ENCODE measurements around the gene PCBP3.

PCBP3 gene

GRCh38 chr21:45910155-45910547 is 266.6 kb downstream of the PCBP3 start:
- Histone ChIP-seq H3K4me2 (no peak overlapping the region), H2AFZ (ENCODE audit: low read depth) (no peak overlapping the region), H3K36me3 (ENCODE audit: insufficient read depth) (no peaks in the 10 kb centered on the region), H3K27me3 (ENCODE audit: insufficient read depth, low read depth) (peaks cover 73% of the 10 kb centered on the region), H3K27ac (no peak overlapping the region), H3K79me2 (ENCODE audit: insufficient read depth, low read depth) (no peaks in the 10 kb centered on the region), H4K20me1 (ENCODE audit: insufficient read depth) (no peaks in the 10 kb centered on the region), H3K4me3 (IDR thresholded peaks at IDR 0.05; ENCODE audit: insufficient read depth, low read depth, low read length) (no peak overlapping the region), H3K4me1 (ENCODE audit: low read depth, poor library complexity, severe bottlenecking) (no peaks in the 10 kb centered on the region), H3K9ac (no peak overlapping the region)
- no peak for TF ChIP-seq CTCF (conservative IDR thresholded peaks at IDR 0.05; ENCODE audit: low read depth, low read length)

GRCh38 chr21:45910548-45911221 is 267.2 kb downstream of the PCBP3 start:
- H2AFZ ChIP-seq (ENCODE audit: low read depth) = no peak overlapping the region
- H3K9ac ChIP-seq = no peak overlapping the region
- no peak overlapping the region for H3K4me2 ChIP-seq
- no peaks in the 10 kb centered on the region for H4K20me1 ChIP-seq (ENCODE audit: insufficient read depth)
- no peaks in the 10 kb centered on the region for H3K79me2 ChIP-seq (ENCODE audit: insufficient read depth, low read depth)
- peaks cover 73% of the 10 kb centered on the region for H3K27me3 ChIP-seq (ENCODE audit: insufficient read depth, low read depth)
- H3K4me1 ChIP-seq (ENCODE audit: low read depth, poor library complexity, severe bottlenecking) = no peaks in the 10 kb centered on the region
- no peaks in the 10 kb centered on the region for H3K36me3 ChIP-seq (ENCODE audit: insufficient read depth)
- TF ChIP-seq CTCF (conservative IDR thresholded peaks at IDR 0.05; ENCODE audit: low read depth, low read length) = no peak
- H3K4me3 ChIP-seq (IDR thresholded peaks at IDR 0.05; ENCODE audit: insufficient read depth, low read depth, low read length) = no peak overlapping the region
- H3K27ac ChIP-seq = no peak overlapping the region

- Histone ChIP-seq H3K27ac (no peak overlapping the region), H2AFZ (ENCODE audit: low read depth) (no peak overlapping the region), H3K4me2 (no peak overlapping the region), H3K4me1 (ENCODE audit: low read depth, poor library complexity, severe bottlenecking) (no peaks in the 10 kb centered on the region), H3K9ac (no peak overlapping the region), H3K79me2 (ENCODE audit: insufficient read depth, low read depth) (no peaks in the 10 kb centered on the region), H3K4me3 (IDR thresholded peaks at IDR 0.05; ENCODE audit: insufficient read depth, low read depth, low read length) (no peak overlapping the region), H3K27me3 (ENCODE audit: insufficient read depth, low read depth) (peaks cover 73% of the 10 kb centered on the region), H4K20me1 (ENCODE audit: insufficient read depth) (no peaks in the 10 kb centered on the region), H3K36me3 (ENCODE audit: insufficient read depth) (no peaks in the 10 kb centered on the region)
- no peak for TF ChIP-seq CTCF (conservative IDR thresholded peaks at IDR 0.05; ENCODE audit: low read depth, low read length)
These were observed 268.3 kb downstream of the PCBP3 start for GRCh38 chr21:45911806-45912325.

- no peak overlapping the region for H3K4me3 ChIP-seq (IDR thresholded peaks at IDR 0.05; ENCODE audit: insufficient read depth, low read depth, low read length)
- no peak overlapping the region for H2AFZ ChIP-seq (ENCODE audit: low read depth)
- no peak overlapping the region for H3K9ac ChIP-seq
- H3K4me2 ChIP-seq = no peak overlapping the region
- no peaks in the 10 kb centered on the region for H3K79me2 ChIP-seq (ENCODE audit: insufficient read depth, low read depth)
- TF ChIP-seq CTCF (conservative IDR thresholded peaks at IDR 0.05; ENCODE audit: low read depth, low read length) = no peak
- peaks cover 74% of the 10 kb centered on the region for H3K27me3 ChIP-seq (ENCODE audit: insufficient read depth, low read depth)
- no peaks in the 10 kb centered on the region for H4K20me1 ChIP-seq (ENCODE audit: insufficient read depth)
- no peaks in the 10 kb centered on the region for H3K4me1 ChIP-seq (ENCODE audit: low read depth, poor library complexity, severe bottlenecking)
- H3K27ac ChIP-seq = no peak overlapping the region
- no peaks in the 10 kb centered on the region for H3K36me3 ChIP-seq (ENCODE audit: insufficient read depth)
These were observed 269.3 kb downstream of the PCBP3 start for GRCh38 chr21:45912611-45913417.
